HT-29 (cell line): ENCODE measurements around the gene MGAT4B. TPM values are rescaled to one million over a fixed set of nuclear protein-coding genes. Genes with fewer than 3 reads are reported as not detected.
A peak's percentile ranks its signal among the peaks of the same experiment; 100 is the strongest.

Source experiments
- DNase-seq: peaks from one replicate; pipeline ENCODE4 v3.0.0-alpha.2; 2015; ENCODE audit warnings: low spot score
- total RNA-seq: library from RNA; depleted of rRNA; stranded (reverse); fragments of >200 nt; shearing (Covaris generic); gene quantifications from 2 replicates; pipeline ENCODE4 v1.2.3, GENCODE V29; 2014

Gene MGAT4B
- total RNA-seq, 1 experiment from 2014 or later: 633 TPM

DNA sequence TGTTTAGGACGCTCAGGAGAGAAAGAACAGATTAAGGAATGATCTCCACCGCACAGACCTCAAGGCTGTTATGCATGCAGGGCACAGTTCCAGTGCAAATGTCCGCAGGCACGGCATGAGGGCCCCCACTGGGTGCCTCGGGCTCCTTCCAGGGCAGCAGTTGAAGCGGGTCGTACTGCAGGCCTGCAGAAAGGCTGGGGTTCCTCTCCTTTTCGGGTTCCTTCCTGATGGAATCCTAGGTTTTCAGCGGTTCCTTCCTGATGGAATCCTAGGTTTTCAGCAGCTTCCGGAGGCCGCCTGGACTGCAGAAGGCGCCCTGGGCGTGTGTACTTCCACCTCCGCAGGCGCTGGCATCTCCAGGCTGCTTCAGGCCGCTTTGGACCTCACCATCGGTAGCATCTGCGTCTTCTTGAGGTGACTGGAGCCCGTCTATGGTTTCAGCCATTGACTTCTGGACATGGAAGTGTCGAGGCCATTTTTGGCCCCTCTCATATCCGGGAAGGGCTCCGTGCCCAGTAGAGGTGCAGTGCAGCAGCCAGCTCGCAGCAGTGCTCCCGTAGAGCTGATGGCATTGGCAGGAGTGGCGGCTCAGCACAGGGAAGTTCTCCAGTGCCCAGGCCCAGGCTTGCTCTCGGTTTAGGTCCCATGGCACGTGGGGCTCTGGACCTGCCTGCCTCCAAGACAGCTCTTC is 5.6 kb upstream of the MGAT4B start:
- DNase-seq: no peak

- peak; percentile 45 for DNase-seq
Observed at GRCh38 chr5:179805529-179806249, 977 bp downstream of the MGAT4B start.

GRCh38 chr5:179805070-179805528 is 1.6 kb downstream of the MGAT4B start:
- DNase-seq: peak; percentile 68

DNA sequence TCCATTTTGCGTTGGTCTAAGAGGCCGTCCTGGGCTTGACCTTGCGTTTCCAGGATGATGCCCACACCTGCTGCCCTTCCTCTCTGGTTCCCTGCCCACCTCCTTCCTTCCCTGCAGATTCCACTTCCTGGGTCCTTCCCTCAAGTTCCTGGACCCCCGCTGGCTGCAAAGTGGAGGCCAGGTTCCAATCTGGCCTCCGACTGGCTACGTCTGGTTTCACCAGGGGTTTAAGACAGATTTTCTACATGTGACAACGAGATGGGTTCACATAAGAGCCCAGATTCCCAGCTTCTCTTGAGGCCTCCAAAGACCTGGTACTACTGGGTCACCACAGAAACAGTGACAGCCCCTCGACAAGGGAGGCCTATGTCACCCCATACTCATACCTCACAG is 2.1 kb downstream of the MGAT4B start:
- DNase-seq: no peak

- DNase-seq: no peak
Observed at GRCh38 chr5:179803651-179804554, 2.8 kb downstream of the MGAT4B start.

DNA sequence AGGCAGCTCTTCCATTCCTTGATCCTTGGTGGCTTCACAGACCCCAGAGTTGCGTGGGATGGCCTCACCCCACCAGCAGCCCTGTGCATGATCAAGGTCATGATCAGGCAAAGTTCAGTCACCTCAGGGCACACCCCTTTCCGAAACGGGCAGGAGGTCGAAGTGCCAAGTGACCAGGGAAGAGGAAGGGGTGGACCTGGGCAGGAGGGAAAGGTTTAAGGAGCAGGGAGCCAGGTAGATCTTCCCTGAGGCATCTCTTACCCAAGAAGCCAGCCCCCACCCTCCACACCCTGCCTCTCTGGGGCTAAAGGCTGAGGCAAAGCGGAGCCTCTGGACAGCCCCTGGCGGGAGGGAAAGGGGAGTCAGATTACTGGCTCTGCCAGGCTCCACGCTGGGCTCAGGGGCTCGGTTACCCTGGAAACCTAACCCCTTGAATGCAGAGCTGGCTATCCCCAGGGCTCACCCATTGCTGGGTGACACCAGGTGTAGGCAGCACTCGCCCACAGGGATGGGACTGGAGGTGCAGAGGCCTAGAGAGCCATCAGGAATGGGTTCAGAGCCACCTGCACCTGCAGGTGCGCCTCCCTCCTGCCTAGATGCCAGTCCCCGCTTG is 3.6 kb downstream of the MGAT4B start:
- DNase-seq: no peak

DNA sequence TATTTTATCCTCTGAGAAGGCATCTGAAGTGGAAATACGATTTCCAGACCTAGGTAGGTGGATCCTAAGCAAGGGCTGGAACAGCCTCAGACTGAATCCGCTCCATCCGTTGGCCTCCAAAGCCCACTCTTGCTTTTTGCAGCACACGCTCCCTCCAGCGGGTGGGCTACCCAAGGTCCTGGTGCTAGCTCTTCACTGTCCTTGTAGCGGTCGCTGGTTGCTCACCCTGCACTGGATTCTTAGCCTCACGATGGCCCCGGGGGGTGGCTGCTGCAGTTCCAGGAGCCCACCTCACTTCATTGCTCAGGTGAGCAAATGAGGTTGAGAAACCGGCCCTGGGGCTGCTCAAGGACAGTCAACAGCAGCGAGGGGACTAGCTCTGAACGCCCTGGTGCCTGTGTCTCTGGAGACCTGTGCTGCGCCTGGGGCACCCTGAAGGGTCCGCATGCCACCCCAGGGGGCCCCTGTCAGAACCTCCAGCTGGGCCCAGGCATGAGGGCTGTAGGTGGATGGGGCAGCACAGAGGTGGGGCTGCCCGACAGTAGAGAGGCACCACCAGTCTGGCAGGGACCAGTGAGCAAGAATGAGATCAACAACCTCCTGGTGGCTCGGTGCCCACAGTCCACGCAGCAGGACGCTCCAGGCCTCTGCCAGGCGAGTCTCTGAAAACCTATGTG is 4.3 kb downstream of the MGAT4B start:
- no peak for DNase-seq

DNA sequence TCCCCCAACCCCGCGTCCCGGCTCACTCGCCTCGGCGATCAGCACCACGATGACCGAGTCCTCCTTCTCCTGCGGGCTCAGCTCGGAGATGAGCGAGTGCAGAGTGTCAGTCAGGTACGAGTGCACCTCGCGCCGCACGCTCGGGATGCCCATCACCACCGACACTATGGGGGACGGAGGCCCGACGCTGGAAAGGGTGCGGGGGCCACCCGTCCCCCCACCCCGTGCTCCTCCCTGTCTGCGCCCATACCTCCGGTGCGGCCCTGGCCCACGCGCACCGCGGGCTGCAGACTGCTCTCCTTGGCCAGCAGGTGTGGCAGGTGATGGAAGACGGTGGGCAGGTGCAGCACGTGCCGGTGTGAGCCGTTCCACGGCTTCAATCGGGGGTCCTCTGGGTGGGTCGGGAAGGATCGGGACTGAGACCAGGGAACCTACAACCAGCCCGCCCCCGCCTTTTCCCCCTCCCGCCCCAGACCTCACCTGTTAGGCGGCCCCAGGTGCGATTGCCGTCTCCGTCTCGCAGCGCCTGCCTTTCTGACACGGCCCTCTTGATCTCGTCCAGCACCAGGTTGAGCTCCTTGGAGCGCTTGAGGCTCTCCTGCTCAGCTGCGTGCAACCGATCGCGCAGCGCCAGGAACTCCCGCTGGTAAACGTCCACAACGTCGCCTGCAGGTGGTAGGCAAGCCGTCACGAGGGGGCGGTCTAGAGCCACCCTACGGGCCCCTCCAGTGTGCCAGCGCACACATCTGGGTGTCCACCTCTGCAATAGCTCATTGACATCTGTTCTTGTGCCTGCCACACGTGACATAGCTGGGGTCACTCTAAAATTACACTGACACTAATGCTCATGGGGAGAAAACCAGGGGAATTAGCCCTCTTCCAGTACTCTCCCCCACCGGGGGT is 5.1 kb downstream of the MGAT4B start:
- DNase-seq: no peak

DNA sequence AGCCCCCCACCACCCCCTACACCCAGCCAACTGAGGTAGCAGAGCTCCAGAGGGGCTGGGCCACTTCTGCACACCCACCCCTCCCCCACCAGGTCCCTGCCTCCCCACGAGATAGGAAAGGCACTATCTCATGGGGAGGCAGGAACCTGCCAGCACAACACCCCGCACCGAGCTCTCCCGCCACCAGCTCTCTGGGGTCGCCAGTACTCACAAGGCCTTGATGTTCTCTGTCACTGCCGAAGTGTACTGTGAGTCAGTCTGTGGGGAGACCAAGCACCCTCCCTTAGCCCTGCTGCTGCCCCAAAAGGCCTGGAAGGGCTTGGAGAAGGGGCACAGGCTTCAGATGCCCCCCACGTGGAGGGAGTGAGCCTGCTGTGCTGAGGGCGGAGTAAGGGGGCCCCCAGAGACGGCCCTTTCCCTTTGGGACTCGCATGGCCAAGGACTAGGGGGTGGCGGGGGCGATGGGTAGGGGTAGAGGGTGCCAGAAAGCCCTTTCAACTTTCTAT is 5.9 kb downstream of the MGAT4B start:
- no peak for DNase-seq

DNA sequence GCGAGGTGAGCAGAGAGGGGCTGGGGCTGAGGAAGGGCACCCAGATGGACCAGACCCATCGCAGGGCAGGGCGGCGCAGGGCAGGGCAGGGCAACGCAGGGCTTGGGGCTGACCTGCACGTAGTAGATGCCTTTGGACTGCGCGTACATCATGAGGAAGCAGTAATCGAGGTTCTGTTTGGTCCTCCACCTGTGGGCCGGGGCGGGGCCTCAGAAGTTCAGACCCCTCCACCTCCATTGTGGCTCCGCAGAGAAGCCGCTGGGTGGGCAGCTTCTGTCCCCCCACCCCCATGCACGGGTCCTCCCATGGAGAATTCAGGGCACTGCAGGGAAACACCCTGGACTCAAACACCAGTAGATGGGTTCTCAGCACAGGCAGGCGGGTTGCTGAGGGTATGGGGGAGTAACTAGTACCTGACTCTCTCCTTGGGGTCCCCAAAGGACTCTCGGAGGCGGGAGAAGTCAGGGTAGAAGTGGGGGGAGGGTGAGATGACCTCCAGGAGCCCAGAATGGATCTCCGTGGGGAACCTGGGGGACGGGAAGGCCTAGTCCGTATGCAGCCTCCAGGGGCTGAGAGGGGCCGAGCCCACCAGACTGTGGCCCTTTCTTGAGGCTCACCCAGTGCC is 6.5 kb downstream of the MGAT4B start:
- DNase-seq: no peak

- DNase-seq: no peak
Observed at GRCh38 chr5:179799644-179799973, 7.1 kb downstream of the MGAT4B start.

DNA sequence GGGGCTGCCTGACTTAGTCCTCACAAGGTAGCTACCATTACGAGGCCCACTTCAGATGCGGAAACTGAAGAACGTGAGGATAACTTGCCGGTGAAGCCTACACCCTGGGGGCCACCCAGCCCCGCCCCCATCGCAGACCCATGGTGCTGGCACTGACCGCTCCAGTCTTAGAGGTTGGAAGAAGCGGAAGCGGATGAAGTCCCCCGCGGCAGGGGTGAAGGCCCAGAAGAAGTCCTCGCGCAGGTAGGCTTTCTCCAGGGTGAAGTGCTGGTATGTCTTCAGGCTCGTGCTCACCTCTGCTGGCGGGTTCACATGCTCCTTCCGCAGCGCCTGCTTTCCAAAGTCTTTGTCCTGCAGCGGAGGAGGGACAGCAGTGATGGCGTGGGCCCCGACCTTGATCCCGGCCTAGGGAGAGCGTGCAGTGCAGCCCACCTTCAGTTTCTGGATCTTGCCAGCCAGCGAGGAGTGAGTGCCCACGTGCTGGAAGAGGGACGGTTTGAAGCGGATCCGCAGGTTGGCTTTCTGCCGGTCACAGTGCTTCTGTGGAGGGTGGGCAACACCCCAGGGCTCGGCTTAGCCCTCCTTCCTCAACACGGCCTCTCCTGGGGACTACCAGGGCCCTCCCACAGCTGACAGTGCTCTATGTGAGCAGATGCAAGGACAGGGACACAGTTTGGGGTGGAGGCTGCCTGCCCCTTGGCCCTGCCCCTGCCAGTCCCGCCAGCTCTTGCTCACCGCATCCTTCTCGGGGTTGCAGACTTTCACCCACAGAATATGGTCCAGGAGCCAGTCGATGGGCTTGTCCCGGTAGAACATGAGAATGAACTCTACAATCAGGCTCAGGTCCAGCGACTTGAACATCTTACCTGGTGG is 7.7 kb downstream of the MGAT4B start:
- DNase-seq: no peak

DNA sequence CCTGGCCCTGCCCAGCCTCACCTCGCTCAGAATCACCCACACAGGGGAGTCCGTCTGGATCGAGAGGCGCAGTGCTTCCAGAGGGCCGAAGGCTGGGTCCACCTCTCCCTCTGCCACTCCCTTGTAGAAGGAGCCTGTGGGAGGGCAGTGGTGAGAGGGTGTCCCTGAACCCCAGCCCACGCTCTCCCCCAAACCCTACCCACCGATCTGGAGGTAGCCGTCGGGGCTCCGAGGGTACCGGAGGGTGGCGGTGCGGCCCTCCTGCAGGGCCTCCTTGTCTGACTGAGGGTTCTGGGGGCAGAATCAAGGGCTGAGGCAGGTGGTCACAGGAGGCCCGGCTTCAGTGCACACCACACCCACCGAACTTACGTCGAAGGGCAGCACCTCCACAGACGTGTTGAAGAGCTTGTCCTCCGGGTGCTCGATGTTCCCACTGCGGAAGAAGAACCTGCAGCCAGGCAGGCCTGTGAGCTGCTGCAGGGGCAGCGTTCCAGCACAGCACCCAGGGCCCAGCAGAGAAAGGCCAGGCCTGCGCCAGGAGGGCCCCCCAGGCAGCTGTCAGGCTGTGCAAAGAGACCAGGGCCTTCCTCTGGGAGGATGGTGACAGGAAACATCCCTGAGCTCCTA is 8.4 kb downstream of the MGAT4B start:
- no peak for DNase-seq

GRCh38 chr5:179797741-179798140 is 8.9 kb downstream of the MGAT4B start:
- no peak for DNase-seq

DNA sequence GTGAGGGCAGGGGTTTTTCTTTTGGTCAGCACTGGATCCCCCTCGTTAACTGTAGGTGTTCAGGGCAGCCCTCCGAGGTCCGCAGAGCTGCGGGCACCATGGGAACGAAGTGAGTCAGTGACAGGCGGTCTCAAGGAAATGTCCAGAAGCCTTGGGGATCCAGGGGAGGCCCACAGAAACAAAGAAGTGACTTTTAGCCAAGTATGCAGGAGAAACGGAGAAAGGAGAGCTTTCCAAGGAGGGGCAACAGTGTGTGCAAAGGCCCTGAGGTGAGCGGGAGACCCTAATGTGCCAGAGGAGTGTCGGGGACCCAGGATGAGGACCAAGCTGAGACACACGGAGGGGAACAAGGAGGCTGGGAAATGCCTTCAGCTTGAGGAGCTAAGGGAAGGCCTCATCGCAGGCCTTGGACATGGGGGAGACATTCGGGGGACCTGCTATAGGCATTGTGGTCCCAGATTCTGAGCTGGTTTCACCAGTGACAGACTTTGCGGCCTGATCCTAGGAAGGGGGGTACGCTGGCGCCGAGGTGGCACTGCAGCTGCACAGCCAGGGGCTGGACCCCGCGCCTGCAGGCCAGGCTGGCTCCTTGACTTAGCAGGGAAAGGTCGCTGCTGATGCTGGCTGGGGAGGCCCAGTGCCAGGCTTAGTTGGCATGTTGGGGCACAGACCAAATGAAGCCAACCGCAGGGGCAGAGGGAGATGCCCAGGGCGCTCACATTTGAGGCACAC is 9.6 kb downstream of the MGAT4B start:
- DNase-seq: no peak

DNA sequence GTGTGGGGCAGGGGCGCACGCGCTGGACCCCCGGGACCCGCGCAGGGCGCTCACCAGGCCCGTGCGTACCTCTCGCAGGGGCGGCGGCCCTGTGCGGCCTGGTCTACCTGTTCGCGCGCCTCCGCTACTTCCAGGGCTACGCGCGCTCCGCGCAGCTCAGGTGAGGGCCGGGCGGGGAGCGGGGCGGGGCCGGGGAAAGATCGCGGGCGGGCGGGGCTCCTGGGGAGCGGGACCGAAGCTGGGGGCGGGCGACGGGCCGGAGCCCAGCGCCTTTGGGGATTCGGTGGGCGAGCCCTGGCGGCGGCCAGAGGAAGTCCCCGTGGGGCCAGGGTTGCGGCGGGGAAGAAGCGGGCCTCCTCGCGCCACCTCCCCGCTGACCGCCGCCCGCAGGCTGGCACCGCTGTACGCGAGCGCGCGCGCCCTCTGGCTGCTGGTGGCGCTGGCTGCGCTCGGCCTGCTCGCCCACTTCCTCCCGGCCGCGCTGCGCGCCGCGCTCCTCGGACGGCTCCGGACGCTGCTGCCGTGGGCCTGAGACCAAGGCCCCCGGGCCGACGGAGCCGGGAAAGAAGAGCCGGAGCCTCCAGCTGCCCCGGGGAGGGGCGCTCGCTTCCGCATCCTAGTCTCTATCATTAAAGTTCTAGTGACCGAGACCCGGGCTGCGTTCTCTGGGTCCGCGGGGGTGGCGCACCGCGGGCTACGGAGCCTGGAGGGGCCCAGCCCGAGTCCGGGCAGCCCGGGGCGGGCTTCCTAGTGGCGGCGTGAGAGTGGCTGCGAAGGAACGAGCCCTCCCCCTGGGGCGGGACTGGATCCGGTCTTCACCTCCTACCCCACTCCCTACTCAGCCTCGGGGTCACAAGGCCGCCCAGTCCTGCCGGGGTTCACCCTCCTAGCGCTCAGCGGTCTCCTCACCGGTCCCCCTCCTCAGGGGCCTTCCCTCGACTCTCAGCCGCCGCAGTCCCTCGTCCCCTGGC is 10.5 kb downstream of the MGAT4B start:
- DNase-seq: peak; percentile 91
